ENCODE data around the gene RGS7. TPM values are rescaled to one million over a fixed set of nuclear protein-coding genes. Genes with fewer than 3 reads are reported as not detected.
A peak's percentile ranks its signal among the peaks of the same experiment; 100 is the strongest.

RGS7 gene
- total RNA-seq, 1 donor from 2014 or later: 2.5 TPM

GRCh38 chr1:240776237-240776636 lies 580.8 kb downstream of the RGS7 start:
- H3K4me1 Mint-ChIP-seq (ENCODE audit: unreplicated experiment): peaks cover under 1% of the 10 kb centered on the region
- peaks cover 5% of the 10 kb centered on the region for H3K27me3 Mint-ChIP-seq
- TF ChIP-seq CTCF (conservative IDR thresholded peaks at IDR 0.05): no peak
- no peak overlapping the region for H3K27ac Mint-ChIP-seq
- no peak overlapping the region for H3K4me3 Mint-ChIP-seq
- no peak for DNase-seq (ENCODE audit: extremely low spot score, unreplicated experiment)
- H3K36me3 Mint-ChIP-seq: no peaks in the 10 kb centered on the region
- no peaks in the 10 kb centered on the region for H3K9me3 Mint-ChIP-seq

GRCh38 chr1:240772131-240772530 lies 584.9 kb downstream of the RGS7 start:
- Mint-ChIP-seq H3K4me1 (ENCODE audit: unreplicated experiment) (peaks cover 13% of the 10 kb centered on the region), H3K9me3 (no peaks in the 10 kb centered on the region), H3K27ac (no peak overlapping the region), H3K36me3 (no peaks in the 10 kb centered on the region), H3K27me3 (peaks cover 8% of the 10 kb centered on the region), H3K4me3 (no peak overlapping the region)
- no peak for TF ChIP-seq CTCF (conservative IDR thresholded peaks at IDR 0.05)
- DNase-seq (ENCODE audit: extremely low spot score, unreplicated experiment): no peak

- Mint-ChIP-seq H3K4me3 (peak overlapping the region; percentile 20), H3K4me1 (ENCODE audit: unreplicated experiment) (peaks cover 13% of the 10 kb centered on the region), H3K9me3 (no peaks in the 10 kb centered on the region), H3K36me3 (no peaks in the 10 kb centered on the region), H3K27ac (no peak overlapping the region), H3K27me3 (peaks cover 4% of the 10 kb centered on the region)
- TF ChIP-seq CTCF (conservative IDR thresholded peaks at IDR 0.05): no peak
- DNase-seq (ENCODE audit: extremely low spot score, unreplicated experiment): no peak
These were observed 585.6 kb downstream of the RGS7 start for GRCh38 chr1:240771450-240771849.

GRCh38 chr1:240768979-240769378 lies 588.0 kb downstream of the RGS7 start:
- Mint-ChIP-seq H3K4me3 (no peak overlapping the region), H3K27me3 (peaks cover 4% of the 10 kb centered on the region), H3K4me1 (ENCODE audit: unreplicated experiment) (peaks cover 18% of the 10 kb centered on the region), H3K9me3 (peaks cover 3% of the 10 kb centered on the region), H3K27ac (no peak overlapping the region), H3K36me3 (no peaks in the 10 kb centered on the region)
- no peak for DNase-seq (ENCODE audit: extremely low spot score, unreplicated experiment)
- no peak for TF ChIP-seq CTCF (conservative IDR thresholded peaks at IDR 0.05)

- TF ChIP-seq CTCF (conservative IDR thresholded peaks at IDR 0.05): no peak
- no peak overlapping the region for H3K27ac Mint-ChIP-seq
- peaks cover 18% of the 10 kb centered on the region for H3K4me1 Mint-ChIP-seq (ENCODE audit: unreplicated experiment)
- H3K36me3 Mint-ChIP-seq: no peaks in the 10 kb centered on the region
- no peak for DNase-seq (ENCODE audit: extremely low spot score, unreplicated experiment)
- H3K27me3 Mint-ChIP-seq: peaks cover 4% of the 10 kb centered on the region
- peaks cover 8% of the 10 kb centered on the region for H3K9me3 Mint-ChIP-seq
- H3K4me3 Mint-ChIP-seq: no peak overlapping the region
These were observed 590.2 kb downstream of the RGS7 start for GRCh38 chr1:240766831-240767230.
